ENCODE data around the gene ZHX3.
"Not testable (repeated sequence)": the region's sequence is repeated elsewhere in the genome, so short reads cannot be mapped to it uniquely, and the experiment has no call there.

ZHX3 gene

DNA sequence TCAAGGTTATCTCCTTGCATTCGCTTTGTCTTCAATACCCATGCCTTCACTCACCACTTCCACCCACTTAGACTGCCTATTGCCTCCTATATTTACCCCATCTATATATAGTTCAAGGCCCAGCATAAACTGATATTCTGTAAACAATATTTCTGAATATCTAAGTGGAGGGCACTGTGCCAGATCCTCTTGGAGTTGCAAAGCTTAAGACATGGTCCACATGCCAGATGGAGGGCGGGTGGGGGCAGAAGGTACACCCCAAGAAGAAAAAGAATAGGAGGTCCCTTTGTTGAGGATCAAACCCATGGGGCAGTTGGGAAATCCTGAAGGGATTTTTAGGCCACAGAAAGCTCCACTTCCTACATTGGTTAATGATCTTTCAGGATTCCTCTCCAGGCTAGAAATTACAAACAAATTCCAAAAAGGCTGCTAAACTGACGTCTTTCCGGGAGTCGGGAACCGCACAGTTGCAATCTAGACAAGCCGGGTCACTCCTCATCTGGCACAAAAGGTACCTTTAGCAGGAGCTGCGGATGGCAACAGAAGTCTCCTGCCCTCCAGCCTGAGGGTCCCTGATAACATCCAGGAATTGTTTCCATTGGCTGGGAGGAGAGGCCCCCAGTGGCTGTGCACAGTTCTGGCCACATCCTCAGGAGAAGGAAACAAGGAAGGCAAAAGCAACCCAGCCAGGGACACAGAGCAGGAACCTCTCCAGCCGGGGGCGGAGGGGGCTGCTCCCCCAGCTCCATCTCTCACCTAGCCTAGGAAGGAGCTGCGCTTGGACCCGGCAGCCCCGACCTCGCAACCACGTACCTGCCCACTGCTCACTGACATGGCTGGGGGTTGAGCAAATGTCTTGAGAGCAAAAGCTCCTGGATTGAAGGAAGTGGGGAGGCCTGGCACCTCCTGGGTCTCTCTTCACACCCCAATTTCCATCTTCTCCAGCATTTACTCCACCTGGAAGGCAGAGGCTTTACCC, 17.2 kb upstream of the ZHX3 start:
- no peak overlapping the region for H3K4me3 ChIP-seq (ENCODE audit: low read depth, low read length)

DNA sequence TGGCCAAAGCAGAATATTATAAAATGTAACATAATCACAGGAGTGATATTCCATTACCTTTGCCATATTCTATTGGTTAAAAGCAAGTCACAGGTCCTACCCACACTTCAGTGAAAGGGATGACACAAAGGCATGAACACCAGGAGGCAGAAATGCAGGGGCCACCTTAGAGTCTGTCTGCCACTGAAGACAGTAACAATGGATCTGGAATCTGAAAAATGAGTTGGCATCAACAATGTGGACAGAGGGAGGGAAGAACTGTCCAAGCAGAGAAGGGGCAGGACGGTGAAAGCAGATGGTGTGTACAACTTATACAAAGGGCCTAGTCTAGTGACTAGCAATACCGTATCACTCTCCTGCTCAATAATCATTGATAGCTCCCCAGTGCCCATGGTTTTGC, 16.5 kb upstream of the ZHX3 start:
- no peak overlapping the region for H3K4me3 ChIP-seq (ENCODE audit: low read depth, low read length)

DNA sequence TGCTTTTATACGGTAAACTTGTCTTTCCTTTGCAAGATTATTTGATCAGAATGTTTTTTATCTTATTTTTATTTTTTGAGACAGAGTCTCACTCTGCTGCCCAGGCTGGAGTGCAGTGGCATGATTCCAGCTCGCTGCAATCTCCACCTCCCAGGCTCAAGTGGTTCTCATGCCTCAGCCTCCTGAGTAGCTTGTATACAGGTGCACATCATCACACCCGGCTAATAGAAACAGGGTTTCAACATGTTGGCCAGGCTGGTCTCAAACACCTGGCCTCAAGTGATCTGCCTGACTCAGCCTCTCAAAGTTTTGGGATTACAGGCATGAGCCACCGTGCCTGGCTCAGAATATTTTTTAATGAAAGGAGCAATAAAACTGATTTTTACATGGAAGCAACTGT, 14.2 kb upstream of the ZHX3 start:
- H3K4me3 ChIP-seq (ENCODE audit: low read depth, low read length), result no peak overlapping the region

DNA sequence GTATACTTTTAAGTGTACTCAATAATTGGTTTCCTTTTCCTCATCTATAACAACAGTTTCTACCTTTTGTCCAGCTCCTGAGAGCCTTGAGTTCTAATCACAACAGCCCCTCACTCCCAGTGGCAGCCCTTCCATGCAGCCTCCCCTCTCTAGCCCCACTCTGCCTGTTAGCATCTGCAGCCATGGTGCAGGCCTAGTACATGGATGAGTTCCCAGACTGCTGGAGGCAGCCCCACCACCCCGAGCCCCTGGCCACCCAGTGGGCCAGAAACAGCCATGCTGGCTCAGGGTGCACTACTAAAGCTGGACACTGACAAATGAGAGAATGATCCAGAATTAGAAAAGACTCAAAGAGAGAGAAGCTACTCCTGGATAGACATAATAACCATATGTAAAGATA, 13.4 kb upstream of the ZHX3 start:
- H3K4me3 ChIP-seq (ENCODE audit: low read depth, low read length), result no peak overlapping the region

DNA sequence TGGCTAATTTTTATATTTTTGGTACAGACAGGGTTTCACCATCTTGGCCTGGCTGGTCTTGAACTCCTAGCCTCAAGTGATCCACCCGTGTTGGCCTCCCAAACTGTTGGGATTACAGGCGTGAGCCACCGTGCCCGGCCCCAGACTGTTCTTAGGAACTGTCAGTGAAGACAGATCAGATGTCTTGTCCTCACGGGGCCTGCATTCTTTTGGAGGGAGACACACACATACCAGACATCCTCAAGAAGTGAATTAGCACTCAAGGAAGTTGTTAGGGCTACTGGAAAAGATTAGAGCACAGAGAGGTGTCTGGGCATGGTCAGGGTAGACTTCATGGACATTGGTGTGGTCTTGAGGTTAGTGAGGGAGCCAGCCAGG, 12.8 kb upstream of the ZHX3 start:
- H3K4me3 ChIP-seq (ENCODE audit: low read depth, low read length), result no peak overlapping the region

DNA sequence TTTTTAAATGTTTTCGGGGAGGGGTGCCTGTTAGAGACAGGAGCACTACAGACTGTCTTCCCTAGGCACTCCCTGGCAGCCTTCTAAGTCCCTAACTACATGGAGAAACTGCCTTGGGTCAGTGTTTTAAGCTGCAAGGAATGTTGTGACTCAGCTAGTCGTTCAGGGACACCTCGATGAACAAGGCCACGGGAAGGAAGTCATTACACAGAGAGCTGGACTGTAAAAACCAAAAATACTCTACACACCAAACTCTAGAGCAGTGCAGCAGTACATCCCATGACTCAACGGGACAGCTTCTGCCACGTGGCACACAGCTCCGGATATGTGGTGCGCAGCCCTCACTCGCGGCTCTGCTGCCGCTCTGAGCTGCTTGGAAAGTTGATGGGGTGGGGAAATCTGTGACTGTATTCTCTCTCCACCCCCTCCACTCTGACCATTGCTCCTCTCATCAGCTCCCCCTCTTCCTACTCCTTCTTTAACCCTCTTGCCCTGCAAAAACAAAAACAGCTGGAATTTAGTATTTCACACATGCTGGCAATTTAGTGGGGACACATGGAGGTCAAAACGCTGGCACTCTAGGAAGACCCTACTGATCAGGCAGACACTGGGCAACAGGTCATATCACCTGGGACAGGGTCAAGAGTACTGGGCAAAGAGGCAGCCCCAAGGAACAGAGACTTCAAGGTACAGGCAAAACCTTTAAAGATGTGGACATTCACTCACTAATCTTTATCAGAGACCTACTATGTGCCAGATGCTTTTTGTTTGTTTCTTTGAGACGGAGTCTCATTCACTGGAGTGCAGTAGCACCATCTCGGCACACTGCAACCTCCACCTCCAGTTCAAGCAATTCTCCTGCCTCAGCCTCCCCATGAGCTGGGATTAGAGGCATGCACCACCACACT, 12.2 kb upstream of the ZHX3 start:
- H3K4me3 ChIP-seq (ENCODE audit: low read depth, low read length), result no peak overlapping the region

DNA sequence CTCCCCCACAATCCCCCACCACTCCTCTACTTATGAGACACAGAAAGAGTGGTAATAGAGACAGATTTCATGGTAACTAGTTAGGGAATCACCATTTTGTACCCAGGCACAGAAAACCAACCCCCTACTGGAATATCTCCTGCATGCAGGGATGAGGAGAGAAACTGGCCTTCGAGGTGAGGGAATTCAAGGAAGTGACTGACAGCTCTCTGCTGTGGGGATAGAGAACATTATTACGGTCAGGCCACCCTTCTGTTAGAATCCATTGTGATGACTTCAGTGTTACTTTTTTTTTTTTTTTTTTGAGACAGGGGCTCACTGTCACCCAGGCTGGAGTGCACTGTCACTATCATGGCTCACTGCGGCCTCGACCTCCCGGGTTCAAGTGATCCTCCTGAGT, 9.6 kb upstream of the ZHX3 start:
- no peak overlapping the region for H3K4me3 ChIP-seq (ENCODE audit: low read depth, low read length)

DNA sequence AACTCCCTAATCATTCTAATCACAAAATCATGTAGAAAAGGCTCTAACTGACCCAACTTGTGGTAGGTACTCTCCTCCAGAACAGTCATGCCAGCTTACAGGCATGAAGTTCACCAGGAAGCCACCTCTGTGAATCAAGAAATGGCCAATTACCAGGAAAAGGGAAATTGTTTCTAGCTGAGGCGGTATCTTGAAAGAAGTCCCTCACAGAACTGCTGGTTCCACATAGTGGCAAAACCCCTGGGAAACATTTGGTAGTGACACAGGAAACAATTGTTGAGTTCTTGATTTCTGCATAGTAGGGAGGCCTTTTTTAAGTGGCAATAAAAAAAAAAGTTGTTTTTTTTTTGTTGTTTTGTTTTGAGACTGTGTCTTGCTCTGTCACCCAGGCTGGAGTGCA, 3.4 kb upstream of the ZHX3 start:
- H3K4me3 ChIP-seq (ENCODE audit: low read depth, low read length), result no peak overlapping the region

DNA sequence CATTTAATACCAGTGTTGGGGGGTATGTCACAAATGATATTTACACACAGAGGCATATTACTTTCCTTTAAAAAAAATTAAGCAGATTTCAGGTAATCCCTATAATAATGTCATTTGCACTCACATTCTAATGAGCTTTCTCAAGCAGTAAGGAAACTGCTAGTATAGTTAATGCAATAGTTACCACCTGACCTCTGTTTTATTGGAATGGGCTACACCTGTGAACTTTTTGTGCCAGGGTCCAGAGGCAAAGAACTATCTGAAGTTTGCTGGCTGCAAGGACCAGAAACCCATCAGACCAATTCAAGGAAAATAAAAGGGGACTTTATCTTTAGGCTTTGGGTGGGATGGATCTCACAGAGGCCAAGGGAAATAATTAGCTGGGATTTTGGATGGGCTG, 2.9 kb upstream of the ZHX3 start:
- no peak overlapping the region for H3K4me3 ChIP-seq (ENCODE audit: low read depth, low read length)

DNA sequence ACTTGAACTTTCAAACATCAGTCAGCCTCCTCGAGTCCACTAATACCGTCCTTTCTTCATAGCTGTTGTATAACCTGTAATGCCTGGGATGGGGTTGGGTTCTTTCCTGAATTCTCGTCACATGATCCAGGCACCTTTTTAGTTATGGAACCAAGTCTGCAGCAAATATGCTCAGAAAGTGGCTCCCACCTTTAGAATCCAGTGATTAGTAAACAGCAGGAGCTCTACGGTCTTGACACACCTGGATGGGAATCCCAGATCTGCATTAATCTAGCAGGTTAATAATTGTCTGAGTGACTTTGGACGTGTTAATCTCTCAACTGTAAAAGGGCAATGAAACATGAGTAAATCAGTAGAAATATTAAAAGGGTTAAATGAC, 729 bp upstream of the ZHX3 start:
- peak overlapping the region; percentile 65 for H3K4me3 ChIP-seq (ENCODE audit: low read depth, low read length)

DNA sequence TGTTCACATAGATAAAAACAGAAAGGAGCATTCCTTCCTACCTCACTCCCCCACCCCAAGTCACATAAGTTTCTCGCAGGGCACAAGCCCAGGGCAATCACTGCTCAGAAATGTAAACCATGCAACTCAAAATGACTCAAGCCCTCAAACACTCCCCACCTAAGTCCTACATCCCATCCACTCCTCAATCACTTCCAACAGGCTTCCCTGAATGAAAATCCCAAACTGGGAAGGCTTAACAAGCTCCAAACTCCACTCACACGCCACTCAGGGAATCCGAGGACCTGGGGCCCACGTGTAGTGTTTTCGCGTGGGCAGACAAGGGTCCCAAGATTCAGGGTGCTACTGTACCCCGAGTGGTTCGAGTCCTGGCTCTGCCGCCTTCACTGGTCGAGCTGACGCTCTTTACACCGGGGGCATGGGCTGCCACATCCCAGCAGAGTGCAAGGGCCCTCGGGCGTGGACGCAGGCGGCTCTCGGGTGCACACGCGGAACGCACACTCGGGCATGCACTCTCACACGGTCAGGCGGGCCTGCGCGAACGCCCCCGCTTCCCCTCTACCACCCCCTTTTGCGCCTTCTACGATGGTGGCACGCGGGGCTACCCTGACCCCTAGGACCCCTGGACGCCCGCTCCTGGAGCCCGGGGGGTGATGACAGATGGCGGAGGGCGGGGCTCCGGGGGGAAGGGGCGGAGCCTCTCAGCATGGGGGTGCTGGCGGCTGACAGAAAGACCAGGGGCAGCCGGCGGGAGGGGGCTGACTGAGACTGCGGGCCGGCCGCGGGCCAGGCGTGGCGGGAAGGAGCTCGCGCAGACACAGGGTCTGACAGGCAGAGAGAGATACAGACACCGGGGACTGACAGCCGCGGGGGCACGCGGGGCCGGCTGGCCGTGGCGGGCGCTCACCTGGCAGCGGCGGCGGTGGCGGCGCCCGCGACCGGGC, 657 bp downstream of the ZHX3 start:
- H3K4me3 ChIP-seq (ENCODE audit: low read depth, low read length), result peak overlapping the region; percentile 65

DNA sequence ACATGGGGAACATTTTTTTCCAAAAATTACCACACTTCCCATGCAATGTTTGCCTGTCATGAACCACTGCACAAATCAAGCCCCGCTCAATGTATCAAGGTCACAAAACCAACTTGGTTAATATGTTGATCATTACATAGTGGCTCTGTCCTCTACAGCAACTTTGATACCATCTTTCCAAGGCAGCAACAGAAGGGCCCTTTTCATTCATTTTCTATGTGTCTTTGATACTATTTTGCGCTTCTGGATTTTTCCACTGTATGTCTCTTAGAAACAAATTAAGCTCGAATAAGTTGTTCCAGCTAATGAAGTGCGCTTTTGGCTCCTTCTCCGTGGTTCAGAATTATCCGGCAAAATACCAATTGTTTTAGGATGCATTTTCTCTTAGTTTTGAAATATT, 1.5 kb downstream of the ZHX3 start:
- H3K4me3 ChIP-seq (ENCODE audit: low read depth, low read length), result no peak overlapping the region

DNA sequence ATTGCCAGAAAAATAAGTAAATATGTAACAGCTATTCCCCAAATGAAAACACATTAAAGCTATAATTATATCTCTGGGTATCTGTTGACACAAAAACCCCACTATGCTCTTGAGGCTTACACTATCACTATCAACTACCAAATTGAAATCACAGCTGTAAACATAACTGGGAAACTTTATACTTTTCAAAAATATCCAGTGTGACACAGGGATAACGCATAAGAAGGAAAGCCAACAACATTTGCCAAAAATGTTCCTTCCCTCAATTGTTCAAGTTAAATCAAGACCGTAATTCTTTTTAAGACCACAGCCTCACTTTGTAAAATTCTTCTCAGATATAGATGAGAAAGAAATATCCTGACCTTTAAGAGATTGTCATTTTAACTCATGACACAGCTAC, 3.1 kb downstream of the ZHX3 start:
- no peak overlapping the region for H3K4me3 ChIP-seq (ENCODE audit: low read depth, low read length)

DNA sequence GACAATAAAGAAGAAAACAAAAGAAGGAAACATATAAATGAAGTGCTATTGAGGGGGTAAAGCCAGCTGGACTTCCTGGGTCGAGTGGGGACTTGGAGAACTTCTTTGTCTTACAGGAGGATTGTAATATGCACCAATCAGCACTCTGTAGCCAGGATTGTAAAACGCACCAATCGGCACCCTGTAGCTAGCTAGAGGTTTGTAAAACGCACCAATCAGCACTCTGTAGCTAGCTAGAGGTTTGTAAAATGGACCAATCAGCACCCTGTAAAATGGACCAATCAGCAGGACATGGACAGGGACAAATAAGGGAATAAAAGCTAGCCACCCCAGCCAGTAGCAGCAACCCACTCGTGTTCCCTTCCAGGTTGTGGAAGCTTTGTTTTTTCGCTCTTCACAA, 5.5 kb downstream of the ZHX3 start:
- not testable (repeated sequence) for H3K4me3 ChIP-seq (ENCODE audit: low read depth, low read length)

DNA sequence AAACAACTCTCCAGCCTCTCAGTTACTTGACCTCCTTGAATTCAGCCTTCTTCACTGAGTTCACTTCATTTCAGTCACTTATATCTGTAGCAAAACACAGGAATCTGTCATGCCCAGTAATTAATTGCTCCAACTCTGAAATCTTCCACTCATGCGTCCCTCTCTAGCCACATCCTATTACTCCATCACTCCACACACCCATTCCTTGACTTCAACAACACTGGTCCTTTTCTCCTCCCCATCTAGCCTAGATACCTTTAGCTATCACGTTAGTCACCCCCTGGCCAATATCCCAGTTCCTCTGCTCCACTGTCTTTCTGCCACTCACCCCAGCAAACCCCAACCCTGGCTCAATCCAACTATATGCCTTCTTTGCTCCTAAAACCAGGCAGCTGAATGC, 7.7 kb downstream of the ZHX3 start:
- H3K4me3 ChIP-seq (ENCODE audit: low read depth, low read length), result no peak overlapping the region

DNA sequence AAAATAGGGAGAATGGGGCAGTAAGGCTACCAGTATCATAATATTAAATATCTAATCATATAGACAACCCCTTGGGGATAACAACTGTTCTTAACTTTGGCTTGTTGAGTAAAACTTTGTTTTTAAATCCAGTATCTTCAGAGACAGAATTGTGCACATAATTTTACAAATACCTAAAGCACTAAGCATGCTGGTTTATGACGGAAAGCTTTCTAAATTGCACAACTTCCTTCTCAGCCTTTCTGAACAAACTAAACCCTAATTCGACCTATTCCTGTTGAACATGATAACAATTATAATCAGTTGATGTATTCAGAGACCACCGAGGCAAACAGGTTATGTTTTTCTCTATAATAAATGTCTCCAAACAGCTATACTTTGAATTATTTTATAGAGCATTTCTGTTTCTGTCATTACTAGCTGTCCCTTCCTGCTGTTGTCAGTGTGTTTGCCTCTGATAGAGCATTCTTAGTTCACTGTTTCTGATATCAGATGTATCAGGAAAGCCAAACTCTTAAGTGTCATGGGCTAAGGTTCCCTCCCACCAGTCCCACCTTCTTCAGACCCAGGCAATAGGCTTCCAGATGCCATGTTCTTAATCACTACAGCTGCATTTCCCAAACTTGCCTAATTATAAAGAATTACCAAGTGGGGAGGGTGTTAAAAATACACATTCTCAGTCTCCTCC, 8.7 kb downstream of the ZHX3 start:
- no peak overlapping the region for H3K4me3 ChIP-seq (ENCODE audit: low read depth, low read length)

DNA sequence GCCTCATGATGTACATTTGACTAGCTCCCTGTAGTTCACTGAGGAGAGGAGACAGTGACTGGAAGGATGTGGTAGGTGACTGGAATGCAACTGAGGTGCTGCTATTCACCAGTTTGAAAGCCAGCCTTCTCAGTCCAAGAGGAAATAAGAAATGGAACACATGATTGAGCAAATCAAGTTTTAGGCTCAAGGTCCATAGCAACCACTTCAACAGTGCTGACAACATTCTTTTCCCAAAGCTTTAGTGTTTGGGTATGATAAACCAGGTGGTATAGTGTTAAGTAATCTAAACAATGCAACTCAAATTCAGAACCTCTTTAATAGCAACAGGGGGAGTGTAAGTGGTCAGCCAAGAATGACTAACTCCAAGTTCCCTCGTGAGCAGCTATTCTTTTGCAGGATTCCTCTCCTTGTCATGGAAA, 9.2 kb downstream of the ZHX3 start:
- no peak overlapping the region for H3K4me3 ChIP-seq (ENCODE audit: low read depth, low read length)

DNA sequence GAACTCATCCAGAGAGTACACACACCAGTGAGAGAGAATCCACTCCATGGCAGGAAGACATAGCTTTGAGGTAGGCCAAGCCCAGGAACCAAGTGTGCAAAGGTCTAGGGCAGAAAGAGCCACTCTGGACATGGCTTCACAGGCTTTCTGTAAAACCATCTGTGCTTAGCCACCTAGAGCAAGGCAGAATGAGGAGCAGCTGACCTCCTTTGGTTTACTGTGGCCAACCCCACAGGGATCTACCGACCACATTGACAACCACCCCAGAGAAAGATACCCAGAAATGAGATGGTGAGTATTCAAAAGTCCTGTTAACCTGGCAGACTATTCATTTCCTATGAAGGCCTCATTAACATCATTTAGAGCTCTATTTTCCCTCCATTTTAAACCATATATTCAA, 10.5 kb downstream of the ZHX3 start:
- no peak overlapping the region for H3K4me3 ChIP-seq (ENCODE audit: low read depth, low read length)

DNA sequence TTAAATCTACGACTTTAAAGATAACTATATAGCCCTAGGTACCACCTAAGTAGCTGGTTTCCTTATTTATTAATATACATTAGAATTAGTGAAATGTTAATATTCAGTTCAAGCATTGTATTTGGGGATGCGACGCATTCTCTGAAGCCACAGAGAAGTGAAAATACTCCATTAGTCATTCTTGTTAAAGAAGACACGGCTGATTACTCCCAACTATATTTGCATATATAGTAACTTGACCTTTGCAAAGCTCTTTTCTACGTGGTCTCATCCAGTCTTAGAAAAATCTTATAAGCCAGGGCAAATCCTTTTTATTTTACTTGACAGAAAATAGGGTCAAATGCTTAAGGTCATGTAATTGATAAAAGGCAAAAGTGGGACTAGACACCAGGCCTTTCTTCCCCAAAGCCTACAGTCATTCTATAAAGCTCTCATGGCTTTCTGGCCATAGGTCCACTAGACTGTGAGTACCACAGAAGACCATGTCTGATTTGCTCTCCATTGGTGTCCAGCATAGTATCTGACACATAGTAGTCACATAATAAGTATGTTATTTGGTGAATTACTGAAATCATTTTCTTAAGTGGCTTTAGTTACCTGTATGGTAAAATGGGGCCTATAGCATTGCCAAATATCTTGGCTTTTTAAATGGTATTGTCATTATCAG, 11.3 kb downstream of the ZHX3 start:
- no peak overlapping the region for H3K4me3 ChIP-seq (ENCODE audit: low read depth, low read length)
